A673 (cell line): ENCODE results near the gene ACTR3. TPM values are rescaled to one million over a fixed set of nuclear protein-coding genes. Genes with fewer than 3 reads are reported as not detected.

Experiments used
- BruUV-seq: library from RNA; stranded (reverse); fragments of 400-500 nt; replicated peaks from 2 replicates; lab custom pipeline; 2021; lab: Mats Ljungman, UMichigan
- CTCF ChIA-PET: fragments of 300-600 bp; sonication (Branson Sonifier 250); formaldehyde crosslinking; loops from one replicate; lab custom pipeline; 2022; ENCODE audit warnings: antibody characterized with exemption; lab: Charles Lee
- POLR2A ChIA-PET: fragments of 300-600 bp; sonication (Branson Sonifier 250); formaldehyde crosslinking; loops from one replicate; lab custom pipeline; 2022; ENCODE audit warnings: antibody characterized with exemption; ENCODE audit not compliant: low non-redundant PET; lab: Charles Lee
- DNase-seq: peaks from one replicate; pipeline ENCODE4 v3.0.0-alpha.2; 2015; ENCODE audit warnings: low spot score
- H3K27ac ChIP-seq: fragments of 200-600 bp; sonication (generic); 2 replicates; pipeline ENCODE4 v1.5.1; 2016; ENCODE audit warnings: mixed run types, low read depth, mild to moderate bottlenecking, mixed read lengths, antibody characterized with exemption, low read length; ENCODE audit not compliant: poor library complexity, severe bottlenecking
- H3K27me3 ChIP-seq: fragments of 200-600 bp; sonication (generic); replicated peaks from 2 replicates; pipeline ENCODE4 v1.6.1; 2017; ENCODE audit warnings: mixed run types, low read depth, mild to moderate bottlenecking, mixed read lengths, antibody characterized with exemption, low read length; ENCODE audit not compliant: insufficient read depth, poor library complexity
- H3K36me3 ChIP-seq: fragments of 200-600 bp; sonication (generic); 2 replicates; pipeline ENCODE4 v1.6.1; 2016; ENCODE audit warnings: mixed run types, mild to moderate bottlenecking, mixed read lengths, antibody characterized with exemption, low read length; ENCODE audit not compliant: insufficient read depth, poor library complexity, severe bottlenecking
- H3K4me1 ChIP-seq: fragments of 200-600 bp; sonication (generic); 2 replicates; pipeline ENCODE4 v1.6.1; 2017; ENCODE audit warnings: mixed run types, mild to moderate bottlenecking, mixed read lengths, antibody characterized with exemption, low read length; ENCODE audit not compliant: insufficient read depth, poor library complexity, severe bottlenecking
- H3K4me3 ChIP-seq: fragments of 200-600 bp; sonication (generic); 2 replicates; pipeline ENCODE4 v1.5.1; 2016; ENCODE audit warnings: low read depth, mixed run types, mild to moderate bottlenecking, mixed read lengths, low read length; ENCODE audit not compliant: poor library complexity, severe bottlenecking
- H3K9me3 ChIP-seq: fragments of 200-600 bp; sonication (generic); 2 replicates; pipeline ENCODE4 v1.6.1; 2016; ENCODE audit warnings: mixed run types, low read depth, mild to moderate bottlenecking, mixed read lengths, antibody characterized with exemption, low read length; ENCODE audit not compliant: poor library complexity, severe bottlenecking
- CTCF ChIP-seq: fragments of 300-800, 200-600 bp; sonication (generic); conservative IDR thresholded peaks from 2 replicates; pipeline ENCODE4 v1.5.1; 2017; ENCODE audit warnings: low read depth, mild to moderate bottlenecking, antibody characterized with exemption, low read length, moderate library complexity, mixed read lengths
- EZH2 ChIP-seq: fragments of 200-600 bp; sonication (generic); IDR thresholded peaks from 2 replicates; pipeline ENCODE4 v1.6.1; 2017; ENCODE audit warnings: borderline replicate concordance, low read depth, mild to moderate bottlenecking, mixed read lengths, antibody characterized with exemption, low read length; ENCODE audit not compliant: poor library complexity, severe bottlenecking
- intact Hi-C: fragments of 100-400 bp; cut with micrococcal nuclease; formaldehyde crosslinking; loops from one replicate; pipeline ENCODE4 v1.10.0; 2022; ENCODE audit not compliant: unreplicated experiment
- total RNA-seq: library from RNA; stranded (reverse); gene quantifications from 2 replicates; pipeline ENCODE4 v1.2.3, GENCODE V29; 2021

ACTR3 gene
- total RNA-seq, 1 experiment from 2014 or later, result 340 TPM

- TF ChIP-seq CTCF (no peak), EZH2 (no peak)
- no peak overlapping the region for H3K27ac ChIP-seq
- no peaks in the 10 kb centered on the region for H3K9me3 ChIP-seq
- DNase-seq, result no peak
- no peaks in the 10 kb centered on the region for H3K36me3 ChIP-seq
- no peak overlapping the region for H3K4me3 ChIP-seq
- ChIA-PET CTCF (no interaction called here), POLR2A (no interaction called here)
- BruUV-seq, result TSS peak; percentile 10
- peaks cover 27% of the 10 kb centered on the region for H3K4me1 ChIP-seq
- intact Hi-C loops, result no loop called here
- H3K27me3 ChIP-seq, result no peaks in the 10 kb centered on the region
Measured at GRCh38 chr2:113877711-113878598, 11.9 kb upstream of the ACTR3 start.

- no peak for DNase-seq
- H3K36me3 ChIP-seq, result no peaks in the 10 kb centered on the region
- no peak for TF ChIP-seq CTCF
- TF ChIP-seq EZH2, result no peak
- no peak overlapping the region for H3K27ac ChIP-seq
- no peaks in the 10 kb centered on the region for H3K9me3 ChIP-seq
- BruUV-seq, result no TSS peak
- no peaks in the 10 kb centered on the region for H3K27me3 ChIP-seq
- intact Hi-C loops, result no loop called here
- H3K4me3 ChIP-seq, result no peak overlapping the region
- ChIA-PET CTCF (no interaction called here), POLR2A (no interaction called here)
- H3K4me1 ChIP-seq, result peaks cover 20% of the 10 kb centered on the region
Measured at GRCh38 chr2:113878743-113879142, 11.1 kb upstream of the ACTR3 start.

- no peaks in the 10 kb centered on the region for H3K36me3 ChIP-seq
- no peaks in the 10 kb centered on the region for H3K9me3 ChIP-seq
- intact Hi-C loops, result no loop called here
- peaks cover 15% of the 10 kb centered on the region for H3K4me1 ChIP-seq
- TF ChIP-seq EZH2 (no peak), CTCF (no peak)
- no peak overlapping the region for H3K27ac ChIP-seq
- no peak overlapping the region for H3K4me3 ChIP-seq
- DNase-seq, result no peak
- no peaks in the 10 kb centered on the region for H3K27me3 ChIP-seq
- no TSS peak for BruUV-seq
- POLR2A ChIA-PET, result no interaction called here
- CTCF ChIA-PET, result no interaction called here
Measured at GRCh38 chr2:113879457-113879856, 10.4 kb upstream of the ACTR3 start.
